BLaER1 treated with 17β-estradiol and CSF1 and Interleukin-3, amounts not matched to agents 10 nM and 100 nM (cell line): ENCODE data around the gene MIX23.

ENCODE experiments used
- H3K27ac ChIP-seq, 11 experiments: shearing (Covaris generic); formaldehyde crosslinking; 2 replicates each; pipeline ENCODE4 v1.8.1; 2022
- H3K27me3 ChIP-seq, 11 experiments: shearing (Covaris generic); formaldehyde crosslinking; 2 replicates each; pipeline ENCODE4 v1.8.1; 2022
- H3K36me3 ChIP-seq, 11 experiments: shearing (Covaris generic); formaldehyde crosslinking; 2 replicates each; pipeline ENCODE4 v1.8.1; 2022
- H3K4me1 ChIP-seq, 10 experiments: shearing (Covaris generic); formaldehyde crosslinking; 2 replicates each; pipeline ENCODE4 v1.8.1; 2022
- H3K4me2 ChIP-seq, 11 experiments: shearing (Covaris generic); formaldehyde crosslinking; 2 replicates each; pipeline ENCODE4 v1.8.1; 2022
- H3K4me3 ChIP-seq, 10 experiments: shearing (Covaris generic); formaldehyde crosslinking; 2 replicates each; pipeline ENCODE4 v1.8.1; 2022
- H3K9ac ChIP-seq, 11 experiments: shearing (Covaris generic); formaldehyde crosslinking; 2 replicates each; pipeline ENCODE4 v1.8.1; 2022
- H3K9me3 ChIP-seq, 11 experiments: shearing (Covaris generic); formaldehyde crosslinking; replicated peaks in 1 of 11; 2 replicates each; pipeline ENCODE4 v1.8.1; 2022
- H4K20me1 ChIP-seq, 11 experiments: shearing (Covaris generic); formaldehyde crosslinking; 2 replicates each; pipeline ENCODE4 v1.8.1; 2022
- Cebpa-rat ChIP-seq, 11 experiments: shearing (Covaris generic); IDR thresholded peaks; 2 replicates each; pipeline ENCODE4 v1.8.1; 2022

Gene MIX23

GRCh38 chr3:122322095-122323075 lies 60.6 kb downstream of the MIX23 start:
- no peak overlapping the region for H3K4me3 ChIP-seq

GRCh38 chr3:122318620-122319019 lies 64.4 kb downstream of the MIX23 start:
- no peak overlapping the region for H3K4me2 ChIP-seq
- H3K9me3 ChIP-seq = peaks cover 0 to 25% (median 15%) of the 10 kb centered on the region in 11 experiments; a peak in 17 of 22 replicates
- H3K27ac ChIP-seq = no peak overlapping the region
- H3K9ac ChIP-seq = no peak overlapping the region
- no peaks in the 10 kb centered on the region for H3K36me3 ChIP-seq
- no peaks in the 10 kb centered on the region for H3K4me1 ChIP-seq
- no peak for TF ChIP-seq Cebpa-rat (IDR thresholded peaks at IDR 0.05)
- no peaks in the 10 kb centered on the region for H4K20me1 ChIP-seq
- H3K27me3 ChIP-seq = no peaks in the 10 kb centered on the region
- H3K4me3 ChIP-seq = no peak overlapping the region

More at GRCh38 chr3:122322095-122323075, 60.6 kb downstream of the MIX23 start:
- Histone ChIP-seq H3K9me3 (peaks cover 0 to 25% (median 15%) of the 10 kb centered on the region in 11 experiments; a peak in 17 of 22 replicates), H4K20me1 (no peaks in the 10 kb centered on the region), H3K27ac (no peak overlapping the region), H3K36me3 (no peaks in the 10 kb centered on the region), H3K4me2 (no peak overlapping the region), H3K4me1 (no peaks in the 10 kb centered on the region), H3K9ac (no peak overlapping the region), H3K27me3 (no peaks in the 10 kb centered on the region)
- TF ChIP-seq Cebpa-rat (IDR thresholded peaks at IDR 0.05) = no peak

GRCh38 chr3:122316368-122316767 lies 66.7 kb downstream of the MIX23 start:
- no peak for TF ChIP-seq Cebpa-rat (IDR thresholded peaks at IDR 0.05)
- Histone ChIP-seq H3K36me3 (no peaks in the 10 kb centered on the region), H3K9ac (no peak overlapping the region), H3K4me2 (no peak overlapping the region), H3K9me3 (peaks cover 0 to 25% (median 15%) of the 10 kb centered on the region in 11 experiments; a peak in 17 of 22 replicates), H3K27ac (no peak overlapping the region), H3K4me3 (no peak overlapping the region), H3K4me1 (peaks cover 0 to 8% (median 6%) of the 10 kb centered on the region in 10 experiments; a peak in 2 of 20 replicates), H3K27me3 (no peaks in the 10 kb centered on the region), H4K20me1 (no peaks in the 10 kb centered on the region)

- no peak for TF ChIP-seq Cebpa-rat (IDR thresholded peaks at IDR 0.05)
- Histone ChIP-seq H3K4me1 (peaks cover 0 to 8% (median 6%) of the 10 kb centered on the region in 10 experiments; a peak in 2 of 20 replicates), H3K36me3 (no peaks in the 10 kb centered on the region), H3K27me3 (no peaks in the 10 kb centered on the region), H3K9me3 (peaks cover 0 to 22% (median 15%) of the 10 kb centered on the region in 11 experiments; a peak in 17 of 22 replicates), H3K4me3 (no peak overlapping the region), H3K27ac (no peak overlapping the region), H3K9ac (no peak overlapping the region), H4K20me1 (no peaks in the 10 kb centered on the region), H3K4me2 (no peak overlapping the region)
Measured at GRCh38 chr3:122315619-122316018, 67.4 kb downstream of the MIX23 start.

- Histone ChIP-seq H3K9ac (no peak overlapping the region), H3K27me3 (no peaks in the 10 kb centered on the region), H3K4me3 (no peak overlapping the region), H3K36me3 (no peaks in the 10 kb centered on the region), H3K4me1 (peaks cover 0 to 8% (median 6%) of the 10 kb centered on the region in 10 experiments; a peak in 2 of 20 replicates), H3K27ac (no peak overlapping the region), H3K4me2 (no peak overlapping the region), H3K9me3 (peaks cover 0 to 11% (median 2%) of the 10 kb centered on the region in 11 experiments; a peak in 13 of 22 replicates), H4K20me1 (no peaks in the 10 kb centered on the region)
- no peak for TF ChIP-seq Cebpa-rat (IDR thresholded peaks at IDR 0.05)
Measured at GRCh38 chr3:122314228-122314876, 68.7 kb downstream of the MIX23 start.

- no peaks in the 10 kb centered on the region for H3K36me3 ChIP-seq
- no peak overlapping the region for H3K27ac ChIP-seq
- H3K27me3 ChIP-seq = no peaks in the 10 kb centered on the region
- peaks cover 0 to 2% (median 0%) of the 10 kb centered on the region in 11 experiments; a peak in 2 of 22 replicates for H3K9me3 ChIP-seq
- peaks cover 0 to 8% (median 6%) of the 10 kb centered on the region in 10 experiments; a peak in 2 of 20 replicates for H3K4me1 ChIP-seq
- no peak overlapping the region for H3K9ac ChIP-seq
- TF ChIP-seq Cebpa-rat (IDR thresholded peaks at IDR 0.05) = no peak
- peak overlapping the region in 4 of 11 experiments; percentile 0 to 45 (median 8); a peak in 4 of 22 replicates for H3K4me2 ChIP-seq
- H3K4me3 ChIP-seq = no peak overlapping the region
- no peaks in the 10 kb centered on the region for H4K20me1 ChIP-seq
Measured at GRCh38 chr3:122313281-122313680, 69.8 kb downstream of the MIX23 start.

- Histone ChIP-seq H3K4me2 (peak overlapping the region in 4 of 11 experiments; percentile 0 to 45 (median 8); a peak in 4 of 22 replicates), H3K4me1 (peaks cover 0 to 8% (median 6%) of the 10 kb centered on the region in 10 experiments; a peak in 2 of 20 replicates), H3K4me3 (no peak overlapping the region), H3K9me3 (no peaks in the 10 kb centered on the region), H3K36me3 (no peaks in the 10 kb centered on the region), H3K27ac (no peak overlapping the region), H3K9ac (no peak overlapping the region), H4K20me1 (no peaks in the 10 kb centered on the region), H3K27me3 (no peaks in the 10 kb centered on the region)
- TF ChIP-seq Cebpa-rat (IDR thresholded peaks at IDR 0.05) = no peak
Measured at GRCh38 chr3:122312826-122313225, 70.2 kb downstream of the MIX23 start.

GRCh38 chr3:122310361-122310760 lies 72.7 kb downstream of the MIX23 start:
- Histone ChIP-seq H4K20me1 (no peaks in the 10 kb centered on the region), H3K9me3 (no peaks in the 10 kb centered on the region), H3K36me3 (no peaks in the 10 kb centered on the region), H3K9ac (no peak overlapping the region), H3K27me3 (no peaks in the 10 kb centered on the region), H3K27ac (no peak overlapping the region), H3K4me1 (peaks cover 0 to 8% (median 6%) of the 10 kb centered on the region in 10 experiments; a peak in 2 of 20 replicates), H3K4me2 (no peak overlapping the region), H3K4me3 (no peak overlapping the region)
- no peak for TF ChIP-seq Cebpa-rat (IDR thresholded peaks at IDR 0.05)
